Keratinocyte (primary cell): ENCODE data around the gene WFDC1. TPM values are rescaled to one million over a fixed set of nuclear protein-coding genes. Genes with fewer than 3 reads are reported as not detected.

ENCODE experiments used
- DNase-seq: peaks from one replicate; pipeline ENCODE4 v3.0.0-alpha.2; 2011; ENCODE audit warnings: low read depth, missing footprints, low spot score
- FAIRE-seq: peaks from 2 replicates; lab custom pipeline; 2011; peaks lifted over from hg19 to GRCh38; lab: Jason Lieb, UNC
- H2AFZ ChIP-seq: 2 replicates; pipeline ENCODE4 v1.6.0; 2012; ENCODE audit warnings: low read length, control low read depth, inconsistent platforms; ENCODE audit not compliant: control insufficient read depth
- H3K27ac ChIP-seq: 2 replicates; pipeline ENCODE4 v1.5.1; 2011; ENCODE audit warnings: low read length; ENCODE audit not compliant: control insufficient read depth, insufficient read depth
- H3K27me3 ChIP-seq: 3 replicates; pipeline ENCODE4 v1.6.0; 2011; ENCODE audit warnings: low read length; ENCODE audit not compliant: control insufficient read depth, insufficient read depth; ENCODE audit errors: extremely low read depth
- H3K36me3 ChIP-seq, 2 experiments: 2 replicates in 1 of 2; 3 replicates in 1 of 2; pipeline ENCODE4 v1.5.1; 2011; ENCODE audit warnings: low read length in 2 of 2, mild to moderate bottlenecking in 1 of 2; ENCODE audit not compliant: control insufficient read depth in 2 of 2, insufficient read depth in 2 of 2; ENCODE audit errors: extremely low read depth in 1 of 2
- H3K4me1 ChIP-seq: 3 replicates; pipeline ENCODE4 v1.5.1; 2011; ENCODE audit warnings: low read length; ENCODE audit not compliant: control insufficient read depth, insufficient read depth; ENCODE audit errors: extremely low read depth
- H3K4me2 ChIP-seq: 3 replicates; pipeline ENCODE4 v1.6.0; 2011; ENCODE audit warnings: low read depth, low read length; ENCODE audit not compliant: control insufficient read depth, insufficient read depth; ENCODE audit errors: extremely low read depth
- H3K4me3 ChIP-seq, 3 experiments: fragments of 200-600 bp in 1 of 3; sonication (generic) in 1 of 3; 2 replicates in 2 of 3; 3 replicates in 1 of 3; pipeline ENCODE4 v1.5.1; 2011 to 2016; ENCODE audit warnings: low read length in 3 of 3, mild to moderate bottlenecking in 3 of 3, control low read depth in 2 of 3, inconsistent platforms in 1 of 3, low read depth in 1 of 3, mixed read lengths in 1 of 3, mixed run types in 1 of 3, moderate library complexity in 1 of 3; ENCODE audit not compliant: control insufficient read depth in 2 of 3, insufficient read depth in 2 of 3; ENCODE audit errors: extremely low read depth in 1 of 3
- H3K79me2 ChIP-seq: 2 replicates; pipeline ENCODE4 v1.6.0; 2012; ENCODE audit warnings: low read length; ENCODE audit not compliant: control insufficient read depth, insufficient read depth
- H3K9ac ChIP-seq: 3 replicates; pipeline ENCODE4 v1.6.0; 2011; ENCODE audit warnings: low read length; ENCODE audit not compliant: control insufficient read depth, insufficient read depth; ENCODE audit errors: extremely low read depth
- H3K9me1 ChIP-seq: 3 replicates; pipeline ENCODE4 v1.6.0; 2011; ENCODE audit warnings: low read length; ENCODE audit not compliant: control insufficient read depth, insufficient read depth; ENCODE audit errors: extremely low read depth
- H3K9me3 ChIP-seq: 2 replicates; pipeline ENCODE4 v1.5.1; 2012; ENCODE audit warnings: low read depth, low read length; ENCODE audit not compliant: control insufficient read depth
- H4K20me1 ChIP-seq: 3 replicates; pipeline ENCODE4 v1.6.0; 2011; ENCODE audit warnings: low read length; ENCODE audit not compliant: control insufficient read depth, insufficient read depth; ENCODE audit errors: extremely low read depth
- EZH2 ChIP-seq: IDR thresholded peaks from one replicate; pipeline ENCODE4 v1.6.1; 2012; ENCODE audit warnings: inconsistent platforms, mild to moderate bottlenecking, low read length, moderate library complexity
- dilution Hi-C: fragments of 300-500 bp; cut with MboI; formaldehyde crosslinking; loops from one replicate; pipeline ENCODE4 v1.7.0; 2020; ENCODE audit warnings: low sequenced_read_pairs; ENCODE audit not compliant: extremely low pct_ligation_motif_present
- polyA plus RNA-seq, 5 experiments: library from polyadenylated mRNA; depleted of rRNA in 3 of 5; stranded (reverse) in 3 of 5; stranded (forward) in 1 of 5; unstranded in 1 of 5; fragments of >200 nt; gene quantifications; 1 replicate in 1 of 5; 2 replicates in 3 of 5; 3 replicates in 1 of 5; pipeline versions ENCODE4 v1.2.1 to v1.2.3, GENCODE V29; 2011 to 2012; ENCODE audit warnings: missing spikeins in 2 of 5, low read depth in 1 of 5, low replicate concordance in 1 of 5
- TF ChIP-seq, protein P1 (sequence below), 3 experiments: IDR thresholded peaks in 1 of 3; conservative IDR thresholded peaks in 1 of 3; optimal IDR thresholded peaks in 1 of 3; 2 replicates in 2 of 3; 3 replicates in 1 of 3; pipeline versions ENCODE3 to v1.5.1; 2011; ENCODE audit warnings: low read length in 3 of 3, mild to moderate bottlenecking in 3 of 3, moderate library complexity in 2 of 3, control low read depth in 1 of 3, inconsistent platforms in 1 of 3; ENCODE audit not compliant: insufficient read depth in 2 of 3; ENCODE audit errors: extremely low read depth in 1 of 3

Gene WFDC1
- polyA plus RNA-seq, 1 donor (not counting 4 experiments of a cell fraction or from before 2014, with no cell fraction given) = not detected

DNA sequence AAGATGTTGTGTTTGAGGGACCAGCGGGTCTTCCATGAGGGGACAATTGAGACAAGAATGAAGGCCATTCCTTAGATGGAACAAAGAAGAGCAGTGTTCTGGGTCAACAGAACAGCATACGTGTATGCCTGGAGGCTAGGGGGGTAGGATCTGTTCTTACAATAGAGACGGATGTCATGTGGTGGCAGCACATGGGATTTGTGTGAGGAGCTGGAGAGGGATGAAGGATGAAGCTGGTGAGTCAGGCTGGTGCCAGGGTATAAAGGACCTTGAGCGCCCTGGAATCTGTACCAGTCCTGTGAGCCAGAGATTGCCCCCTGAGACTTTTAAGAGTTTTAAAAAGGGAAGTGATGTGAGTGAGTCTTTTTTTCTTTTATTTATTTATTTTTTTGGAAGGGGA lies 22.8 kb upstream of the WFDC1 start:
- DNase-seq (no peak), FAIRE-seq (no peak)
- no peaks in the 10 kb centered on the region for H3K79me2 ChIP-seq
- H2AFZ ChIP-seq = no peak overlapping the region
- no peaks in the 10 kb centered on the region for H3K4me1 ChIP-seq
- H3K9me3 ChIP-seq = no peaks in the 10 kb centered on the region
- H3K4me2 ChIP-seq = no peak overlapping the region
- H3K9ac ChIP-seq = no peak overlapping the region
- H3K4me3 ChIP-seq = no peak overlapping the region
- TF ChIP-seq, protein P1, sequence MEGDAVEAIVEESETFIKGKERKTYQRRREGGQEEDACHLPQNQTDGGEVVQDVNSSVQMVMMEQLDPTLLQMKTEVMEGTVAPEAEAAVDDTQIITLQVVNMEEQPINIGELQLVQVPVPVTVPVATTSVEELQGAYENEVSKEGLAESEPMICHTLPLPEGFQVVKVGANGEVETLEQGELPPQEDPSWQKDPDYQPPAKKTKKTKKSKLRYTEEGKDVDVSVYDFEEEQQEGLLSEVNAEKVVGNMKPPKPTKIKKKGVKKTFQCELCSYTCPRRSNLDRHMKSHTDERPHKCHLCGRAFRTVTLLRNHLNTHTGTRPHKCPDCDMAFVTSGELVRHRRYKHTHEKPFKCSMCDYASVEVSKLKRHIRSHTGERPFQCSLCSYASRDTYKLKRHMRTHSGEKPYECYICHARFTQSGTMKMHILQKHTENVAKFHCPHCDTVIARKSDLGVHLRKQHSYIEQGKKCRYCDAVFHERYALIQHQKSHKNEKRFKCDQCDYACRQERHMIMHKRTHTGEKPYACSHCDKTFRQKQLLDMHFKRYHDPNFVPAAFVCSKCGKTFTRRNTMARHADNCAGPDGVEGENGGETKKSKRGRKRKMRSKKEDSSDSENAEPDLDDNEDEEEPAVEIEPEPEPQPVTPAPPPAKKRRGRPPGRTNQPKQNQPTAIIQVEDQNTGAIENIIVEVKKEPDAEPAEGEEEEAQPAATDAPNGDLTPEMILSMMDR (optimal IDR thresholded peaks at IDR 0.05 in 1 of 3, IDR thresholded peaks at IDR 0.05 in 1 of 3, conservative IDR thresholded peaks at IDR 0.05 in 1 of 3; ENCODE audit: extremely low read depth in 1 of 3, insufficient read depth in 2 of 3, low read length in 3 of 3) = no peak
- no peak for TF ChIP-seq EZH2
- no peaks in the 10 kb centered on the region for H4K20me1 ChIP-seq
- H3K27me3 ChIP-seq = peaks cover 11% of the 10 kb centered on the region
- no peaks in the 10 kb centered on the region for H3K9me1 ChIP-seq
- no peaks in the 10 kb centered on the region for H3K36me3 ChIP-seq
- dilution Hi-C loops = loop anchor here (25.0 kb wide), 1 partner anchor 165 kb away; no protein-coding TSS in a partner anchor
- H3K27ac ChIP-seq = no peak overlapping the region

DNA sequence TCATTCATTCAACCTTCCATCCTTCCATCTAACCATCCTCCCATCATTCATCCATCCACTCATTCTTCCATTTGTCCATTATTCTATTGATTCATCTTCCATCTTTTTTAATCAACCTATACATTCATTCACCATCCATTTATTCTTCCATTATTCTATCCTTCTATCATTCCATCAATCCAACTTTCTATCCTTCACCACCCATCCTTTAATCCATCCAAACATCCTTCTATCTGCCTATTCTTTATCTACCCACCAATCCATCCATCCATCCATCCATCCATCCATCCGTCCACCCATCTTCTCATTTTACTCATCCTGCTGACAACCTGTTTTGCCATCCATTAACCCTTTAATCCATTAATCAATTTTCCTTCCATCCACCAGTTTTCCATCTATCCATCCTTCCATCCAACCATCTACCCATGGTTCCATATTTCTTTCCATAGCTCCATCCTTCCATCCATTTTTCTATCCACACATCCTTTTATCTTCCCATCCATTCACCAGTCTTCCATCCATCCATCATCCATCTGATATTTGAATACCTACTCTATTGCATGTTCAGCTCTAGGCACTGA lies 21.8 kb upstream of the WFDC1 start:
- no peaks in the 10 kb centered on the region for H3K36me3 ChIP-seq
- no peak for DNase-seq
- no peaks in the 10 kb centered on the region for H3K79me2 ChIP-seq

More for the DNA sequence above, 21.8 kb upstream of the WFDC1 start:
- H3K27ac ChIP-seq = no peak overlapping the region
- dilution Hi-C loops = loop anchor here (25.0 kb wide), 1 partner anchor 164 kb away; no protein-coding TSS in a partner anchor
- no peak overlapping the region for H2AFZ ChIP-seq
- H3K9me3 ChIP-seq = no peaks in the 10 kb centered on the region
- no peak overlapping the region for H3K9ac ChIP-seq
- no peak for TF ChIP-seq EZH2
- TF ChIP-seq, protein P1 (optimal IDR thresholded peaks at IDR 0.05 in 1 of 3, IDR thresholded peaks at IDR 0.05 in 1 of 3, conservative IDR thresholded peaks at IDR 0.05 in 1 of 3; ENCODE audit: extremely low read depth in 1 of 3, insufficient read depth in 2 of 3, low read length in 3 of 3) = no peak
- no peaks in the 10 kb centered on the region for H3K9me1 ChIP-seq
- no peak for FAIRE-seq
- no peak overlapping the region for H3K4me2 ChIP-seq
- peaks cover 11% of the 10 kb centered on the region for H3K27me3 ChIP-seq
- no peaks in the 10 kb centered on the region for H4K20me1 ChIP-seq
- no peaks in the 10 kb centered on the region for H3K4me1 ChIP-seq
- no peak overlapping the region for H3K4me3 ChIP-seq
